WTC11 (cell line): ENCODE data around the gene NPFFR1.

Source experiments
- ATF2 ChIP-seq: sonication (generic); formaldehyde crosslinking; IDR thresholded peaks from 2 replicates; pipeline ENCODE4 v1.8.1; 2022; ENCODE audit warnings: low read depth, missing genetic modification reagents, borderline replicate concordance
- ATF6 ChIP-seq: sonication (generic); formaldehyde crosslinking; IDR thresholded peaks from 2 replicates; pipeline ENCODE4 v1.8.1; 2023; ENCODE audit warnings: mild to moderate bottlenecking, missing genetic modification reagents
- CREB1 ChIP-seq: sonication (generic); formaldehyde crosslinking; IDR thresholded peaks from 2 replicates; pipeline ENCODE4 v1.8.0; 2023; ENCODE audit warnings: mild to moderate bottlenecking, missing genetic modification reagents
- ELF4 ChIP-seq: sonication (generic); formaldehyde crosslinking; IDR thresholded peaks from 2 replicates; pipeline ENCODE4 v1.8.1; 2022; ENCODE audit warnings: low read depth, mild to moderate bottlenecking, moderate library complexity, missing genetic modification reagents
- MAX ChIP-seq: sonication (generic); formaldehyde crosslinking; IDR thresholded peaks from 2 replicates; pipeline ENCODE4 v1.8.0; 2022; ENCODE audit warnings: mild to moderate bottlenecking, missing genetic modification reagents
- TCF7 ChIP-seq: sonication (generic); formaldehyde crosslinking; IDR thresholded peaks from 2 replicates; pipeline ENCODE4 v1.8.0; 2022; ENCODE audit warnings: mild to moderate bottlenecking, low read depth, missing genetic modification reagents, moderate library complexity
- ZNF416 ChIP-seq: fragments of 250-450 bp; sonication (Bioruptor Pico); IDR thresholded peaks from 2 replicates; pipeline ENCODE4 v1.9.0; 2021; ENCODE audit warnings: mild to moderate bottlenecking, inconsistent platforms
- TF ChIP-seq, protein P1 (sequence below): fragments of 200-600 bp; IDR thresholded peaks from 2 replicates; pipeline ENCODE4 v1.8.0; 2022; ENCODE audit warnings: antibody characterized with exemption
- TF ChIP-seq, protein P2 (sequence below): sonication (generic); formaldehyde crosslinking; IDR thresholded peaks from 2 replicates; pipeline ENCODE4 v1.8.1; 2022; ENCODE audit warnings: low read depth, mild to moderate bottlenecking, moderate library complexity, missing genetic modification reagents, borderline replicate concordance

DNA sequence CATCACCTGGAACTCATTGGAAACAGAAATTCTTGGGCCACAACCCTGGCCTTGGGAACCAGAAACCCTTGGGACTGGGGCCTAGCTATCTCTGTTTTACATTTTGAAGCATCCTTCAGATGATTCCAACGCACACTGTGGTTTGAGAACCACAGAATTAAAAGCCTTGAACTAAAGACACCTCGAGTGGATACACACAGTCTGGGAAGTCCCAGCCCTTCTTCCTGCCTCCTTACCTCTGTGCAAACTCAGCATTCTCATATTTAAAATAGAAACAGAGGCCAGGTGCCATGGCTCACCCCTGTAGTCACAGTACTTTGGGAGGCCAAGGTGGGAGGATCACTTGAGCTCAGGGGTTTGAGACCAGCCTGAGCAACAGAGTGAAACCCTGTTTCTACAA, 12.9 kb downstream of the NPFFR1 start:
- TF ChIP-seq, protein P1, sequence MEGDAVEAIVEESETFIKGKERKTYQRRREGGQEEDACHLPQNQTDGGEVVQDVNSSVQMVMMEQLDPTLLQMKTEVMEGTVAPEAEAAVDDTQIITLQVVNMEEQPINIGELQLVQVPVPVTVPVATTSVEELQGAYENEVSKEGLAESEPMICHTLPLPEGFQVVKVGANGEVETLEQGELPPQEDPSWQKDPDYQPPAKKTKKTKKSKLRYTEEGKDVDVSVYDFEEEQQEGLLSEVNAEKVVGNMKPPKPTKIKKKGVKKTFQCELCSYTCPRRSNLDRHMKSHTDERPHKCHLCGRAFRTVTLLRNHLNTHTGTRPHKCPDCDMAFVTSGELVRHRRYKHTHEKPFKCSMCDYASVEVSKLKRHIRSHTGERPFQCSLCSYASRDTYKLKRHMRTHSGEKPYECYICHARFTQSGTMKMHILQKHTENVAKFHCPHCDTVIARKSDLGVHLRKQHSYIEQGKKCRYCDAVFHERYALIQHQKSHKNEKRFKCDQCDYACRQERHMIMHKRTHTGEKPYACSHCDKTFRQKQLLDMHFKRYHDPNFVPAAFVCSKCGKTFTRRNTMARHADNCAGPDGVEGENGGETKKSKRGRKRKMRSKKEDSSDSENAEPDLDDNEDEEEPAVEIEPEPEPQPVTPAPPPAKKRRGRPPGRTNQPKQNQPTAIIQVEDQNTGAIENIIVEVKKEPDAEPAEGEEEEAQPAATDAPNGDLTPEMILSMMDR = no peak
- no peak for TF ChIP-seq CREB1 (CRISPR knock-in tag)
- TF ChIP-seq, protein P2, sequence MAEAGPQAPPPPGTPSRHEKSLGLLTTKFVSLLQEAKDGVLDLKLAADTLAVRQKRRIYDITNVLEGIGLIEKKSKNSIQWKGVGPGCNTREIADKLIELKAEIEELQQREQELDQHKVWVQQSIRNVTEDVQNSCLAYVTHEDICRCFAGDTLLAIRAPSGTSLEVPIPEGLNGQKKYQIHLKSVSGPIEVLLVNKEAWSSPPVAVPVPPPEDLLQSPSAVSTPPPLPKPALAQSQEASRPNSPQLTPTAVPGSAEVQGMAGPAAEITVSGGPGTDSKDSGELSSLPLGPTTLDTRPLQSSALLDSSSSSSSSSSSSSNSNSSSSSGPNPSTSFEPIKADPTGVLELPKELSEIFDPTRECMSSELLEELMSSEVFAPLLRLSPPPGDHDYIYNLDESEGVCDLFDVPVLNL (CRISPR knock-in tag) = no peak
- no peak for TF ChIP-seq ZNF416 (CRISPR knock-in tag)
- TF ChIP-seq MAX = no peak
- no peak for TF ChIP-seq TCF7 (CRISPR knock-in tag)
- TF ChIP-seq ELF4 (CRISPR knock-in tag) = no peak
- TF ChIP-seq ATF6 (CRISPR knock-in tag) = no peak
- TF ChIP-seq ATF2 (CRISPR knock-in tag) = no peak
